AG08396 (cell line): ENCODE measurements around the gene CCNY.
"Not testable (repeated sequence)": the region's sequence is repeated elsewhere in the genome, so short reads cannot be mapped to it uniquely, and the experiment has no call there.

Experiments used
- DNase-seq: peaks from one replicate; pipeline ENCODE4 v3.0.0; 2012; ENCODE audit warnings: low spot score, mixed read lengths

Gene CCNY

DNA sequence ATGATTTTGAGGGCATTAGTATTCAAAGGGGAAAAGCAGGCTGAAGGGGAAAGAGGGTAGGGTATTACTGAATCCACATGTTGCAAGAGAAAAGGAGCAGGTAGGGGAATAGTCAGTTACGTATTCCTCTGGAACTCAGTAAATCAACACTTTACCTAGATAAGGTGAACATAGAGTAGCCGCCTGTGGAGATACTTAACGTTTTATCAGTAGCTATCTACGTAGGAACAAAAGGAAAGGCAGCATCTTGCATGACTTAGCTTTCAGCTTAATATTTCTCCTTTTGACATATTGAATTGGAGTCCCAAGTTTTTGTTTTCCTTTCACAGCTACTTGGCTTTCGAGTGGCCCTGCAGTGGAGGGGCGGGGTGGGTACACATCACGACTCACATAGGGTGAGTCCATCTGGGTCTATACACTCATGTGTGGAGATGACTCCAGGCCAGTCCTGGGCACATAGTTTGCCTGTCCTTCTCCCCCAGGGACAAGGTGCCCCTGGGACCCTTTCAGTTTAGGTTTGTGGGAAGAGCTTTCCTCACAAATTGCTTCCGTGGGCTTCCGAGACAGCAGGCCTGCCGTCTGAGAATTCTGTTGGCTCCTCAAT is 48.1 kb downstream of the CCNY start:
- no peak for DNase-seq

DNA sequence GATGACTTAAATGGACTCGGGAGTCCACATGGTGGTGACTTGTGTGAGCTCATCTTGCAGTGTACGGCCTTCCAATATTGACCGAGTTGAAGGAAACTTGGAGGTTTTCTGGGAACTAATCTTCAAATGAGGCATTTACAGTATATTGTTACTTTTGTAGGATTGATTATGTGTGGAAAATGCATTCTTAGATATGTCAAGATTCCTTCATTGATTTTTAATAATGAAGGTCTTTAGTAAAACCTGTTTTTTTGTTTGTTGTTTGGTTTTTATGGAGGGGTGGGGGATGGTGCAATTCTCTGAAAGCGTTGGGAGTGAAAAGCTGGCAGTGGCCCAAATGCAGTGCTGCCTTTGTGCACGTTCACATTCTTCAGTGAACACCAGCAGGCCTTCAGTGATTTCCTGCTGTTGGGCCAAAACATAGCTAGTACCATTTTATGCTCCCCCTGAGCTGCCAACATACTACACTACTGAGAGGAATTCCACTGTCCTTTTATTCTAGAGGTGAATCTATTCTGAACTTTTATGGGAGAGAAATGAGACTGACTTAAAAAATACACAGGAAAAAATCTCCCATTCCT is 50.4 kb downstream of the CCNY start:
- DNase-seq = no peak

DNA sequence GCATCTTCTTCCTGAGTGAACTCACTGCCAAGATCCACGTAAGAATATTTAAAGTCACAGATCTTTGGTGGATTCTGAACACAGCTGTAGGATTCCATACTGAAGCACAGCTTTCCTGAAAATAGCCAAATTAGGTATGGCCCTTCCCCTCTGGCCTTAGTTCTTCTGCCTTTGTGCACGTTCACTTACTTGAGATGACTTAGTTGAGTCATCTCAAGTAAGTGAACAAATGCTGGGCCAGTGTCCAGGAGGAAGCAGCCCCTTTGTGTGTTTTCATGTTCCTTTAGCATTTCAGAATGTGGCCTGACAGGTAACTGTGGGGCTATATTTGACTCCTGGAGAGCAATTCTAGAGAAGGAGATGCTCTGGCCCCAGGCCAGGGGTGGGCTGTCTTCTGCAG is 51.5 kb downstream of the CCNY start:
- no peak for DNase-seq

DNA sequence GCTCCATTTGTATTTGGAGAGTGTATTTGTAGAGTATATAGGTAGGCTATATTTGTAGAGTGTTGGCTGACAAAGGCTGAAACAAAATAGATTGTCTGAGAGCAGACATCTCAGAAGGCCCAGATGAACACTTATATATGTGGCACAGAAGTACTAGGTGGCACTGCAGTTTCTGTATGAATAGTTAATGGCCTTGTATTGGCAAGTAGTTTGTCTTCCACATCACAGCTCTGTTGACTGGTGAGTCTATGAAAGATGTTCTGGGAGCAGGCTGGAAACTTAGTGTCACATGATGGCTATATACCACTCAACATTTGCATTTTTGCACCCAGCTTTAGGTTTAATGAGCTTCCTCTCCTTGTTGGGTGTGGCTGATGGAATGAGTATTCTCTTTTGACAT is 51.9 kb downstream of the CCNY start:
- DNase-seq = no peak

DNA sequence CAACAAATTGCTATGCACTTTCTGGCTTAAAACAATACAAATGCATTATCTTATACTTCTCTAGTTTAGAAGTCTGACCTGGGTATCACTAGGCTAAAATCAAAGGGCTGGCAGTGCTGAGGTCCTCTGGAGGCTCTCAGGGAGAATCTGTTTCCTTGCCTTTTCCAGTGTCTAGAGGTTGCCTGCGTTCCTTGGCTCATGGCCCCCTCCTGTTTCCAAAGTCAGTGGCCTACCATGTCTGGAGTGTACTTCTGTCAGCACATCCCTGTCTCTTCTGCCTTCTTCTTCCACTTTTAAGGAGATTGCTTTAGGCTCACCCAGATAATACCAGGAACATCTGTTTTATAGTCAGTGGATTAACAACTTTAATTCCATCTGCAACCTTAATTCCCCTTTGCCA is 52.4 kb downstream of the CCNY start:
- DNase-seq = no peak

DNA sequence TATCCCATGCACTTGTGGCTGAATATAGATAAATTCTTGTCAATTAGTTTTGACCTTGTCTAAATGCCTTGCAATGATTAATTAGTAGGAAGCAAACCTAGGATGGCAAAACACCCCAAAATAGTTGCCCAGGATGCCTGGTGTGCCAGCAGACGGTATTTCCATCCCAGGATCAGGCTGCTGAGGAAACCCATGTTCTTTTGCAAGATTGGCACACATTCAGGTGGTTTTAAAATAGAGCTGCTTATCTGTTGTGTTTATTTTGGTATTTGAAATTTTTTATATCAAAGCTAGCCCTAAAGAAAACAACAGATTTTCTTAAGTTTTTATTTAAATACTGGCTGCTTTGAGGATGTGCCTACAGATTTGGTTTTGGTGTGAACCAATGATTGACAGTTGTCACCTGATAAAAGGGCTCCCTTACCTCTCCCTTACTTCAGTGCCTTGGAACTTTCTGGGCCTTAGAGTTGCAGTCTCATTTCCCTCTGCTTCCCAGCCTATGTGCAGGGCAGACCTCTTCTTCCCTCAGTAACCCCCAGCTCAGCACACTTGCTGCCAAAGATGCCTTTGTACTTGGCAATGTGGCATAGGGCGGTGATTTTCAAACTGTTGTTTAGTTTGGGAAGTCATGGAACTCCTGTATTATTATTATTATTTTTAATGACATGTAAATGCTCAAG is 54.0 kb downstream of the CCNY start:
- DNase-seq = no peak

DNA sequence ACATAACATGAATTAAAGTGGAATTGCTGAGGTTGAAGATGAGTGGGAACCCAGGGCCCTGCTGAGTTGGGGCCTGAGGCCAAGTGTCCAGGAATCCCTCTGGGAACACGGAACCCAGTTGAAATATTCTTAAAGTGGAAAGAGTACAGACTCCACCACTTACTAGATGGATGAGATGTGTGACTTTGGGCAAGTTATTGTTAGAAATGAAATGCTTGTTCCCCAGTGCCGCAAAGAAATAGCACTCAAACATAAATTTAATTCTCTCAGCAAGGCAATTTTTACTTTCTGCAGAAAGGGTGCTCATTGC is 54.5 kb downstream of the CCNY start:
- no peak for DNase-seq

DNA sequence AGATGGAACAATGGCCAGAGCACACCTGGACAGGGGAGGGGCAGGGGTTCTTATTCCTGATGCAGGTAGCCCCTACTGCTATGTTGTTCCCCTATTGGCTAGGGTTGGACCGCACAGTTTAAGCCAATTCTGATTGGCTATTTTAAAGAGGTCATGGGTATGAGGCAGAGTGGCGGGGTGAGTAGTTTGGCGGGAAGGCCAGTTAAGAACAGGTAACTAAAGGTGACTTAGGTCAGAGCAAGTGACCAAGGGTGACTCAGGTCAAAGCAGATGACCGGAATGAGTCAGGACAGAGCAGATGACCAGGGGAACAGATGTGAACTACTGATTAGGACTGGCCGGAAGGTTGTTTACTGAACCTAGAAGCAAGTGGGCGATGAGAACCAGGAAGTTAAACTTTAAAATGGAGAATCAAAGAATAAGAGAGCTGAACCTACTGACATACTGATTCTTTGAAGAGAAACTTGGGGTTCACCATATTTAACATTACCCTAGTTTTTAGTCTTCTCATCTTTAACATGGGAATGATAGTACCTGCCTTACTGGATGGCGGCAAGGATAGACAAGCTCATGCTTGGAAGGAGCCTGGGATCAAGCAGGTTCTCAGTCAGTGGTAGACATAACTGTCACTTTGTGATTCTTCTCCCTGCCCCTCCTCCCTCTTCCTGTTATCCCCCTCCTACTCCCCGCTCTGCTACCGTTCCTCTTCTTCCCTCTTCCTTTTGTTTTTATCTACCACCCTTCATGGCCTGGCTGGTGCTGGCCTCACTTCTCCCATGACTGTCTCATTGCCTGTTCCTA is 55.0 kb downstream of the CCNY start:
- no peak for DNase-seq

DNA sequence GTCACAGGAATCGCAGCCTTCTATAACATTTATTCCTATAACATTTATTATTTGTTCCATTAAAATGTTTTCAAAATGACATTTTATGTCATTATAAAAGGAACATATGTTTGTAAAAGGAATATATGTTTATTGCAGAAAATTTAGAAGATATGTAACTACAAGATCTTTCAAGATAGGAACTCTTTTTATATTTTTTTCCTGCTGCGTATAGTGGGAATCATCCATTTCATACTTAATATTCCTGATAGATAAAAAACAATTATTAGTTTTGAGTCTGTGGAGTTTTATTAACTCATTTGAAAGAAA is 55.6 kb downstream of the CCNY start:
- no peak for DNase-seq

DNA sequence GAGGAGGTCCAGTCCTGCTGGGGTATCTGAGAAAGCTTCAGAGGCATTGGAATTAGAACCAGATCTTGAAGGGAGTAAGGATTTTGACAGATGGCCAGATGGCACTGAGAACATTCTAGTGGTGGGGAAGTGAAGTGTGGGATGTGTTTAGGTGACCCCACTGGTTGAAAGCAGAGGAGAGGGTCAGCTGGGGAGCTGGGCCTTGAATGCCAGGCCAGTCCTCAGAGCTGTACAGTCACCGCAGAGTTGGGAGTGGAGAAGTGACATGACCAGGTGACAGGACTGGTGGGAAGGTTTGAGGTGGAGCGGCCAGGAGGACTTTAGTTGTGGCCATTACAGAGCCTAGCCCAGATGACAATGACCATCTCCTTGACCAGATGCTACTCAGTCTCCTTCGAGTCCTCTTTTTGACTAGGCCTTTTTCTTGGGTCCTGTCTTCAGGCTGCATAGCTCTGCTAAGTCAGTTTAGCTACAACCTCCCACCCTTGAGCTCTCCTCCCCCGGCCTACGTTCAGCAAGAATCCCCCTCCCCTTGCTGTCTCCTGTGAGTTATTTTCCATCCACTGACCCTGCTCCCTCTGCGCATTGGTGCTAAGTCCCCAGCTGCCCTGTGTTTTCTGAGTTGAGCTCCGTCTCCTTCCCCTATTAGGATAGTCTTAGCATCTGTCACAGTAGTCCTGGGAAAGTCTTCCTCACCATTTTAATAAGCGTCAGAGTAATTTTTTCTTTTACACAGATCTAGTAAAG is 56.3 kb downstream of the CCNY start:
- DNase-seq = no peak

DNA sequence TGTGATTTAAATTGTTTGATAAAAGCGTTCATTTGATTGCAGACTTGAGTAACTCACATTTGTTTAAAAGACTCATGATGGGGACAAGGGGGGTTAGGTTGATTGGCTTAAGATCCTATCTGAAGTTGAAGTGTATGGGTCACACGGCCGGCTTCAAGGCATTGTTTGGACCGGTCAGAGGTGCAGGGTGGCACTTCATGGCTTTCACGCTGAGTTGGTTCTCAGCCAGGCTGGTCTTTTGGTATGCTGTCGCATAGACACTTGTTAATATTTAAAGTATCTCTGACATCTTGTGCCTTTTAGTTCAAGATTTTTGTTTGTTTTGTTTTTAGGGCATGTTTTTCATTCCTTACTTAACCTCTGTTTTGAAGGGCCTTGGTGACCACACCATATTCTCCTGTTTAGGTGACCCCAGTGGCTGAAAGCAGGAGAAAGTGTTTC is 58.1 kb downstream of the CCNY start:
- DNase-seq = no peak

DNA sequence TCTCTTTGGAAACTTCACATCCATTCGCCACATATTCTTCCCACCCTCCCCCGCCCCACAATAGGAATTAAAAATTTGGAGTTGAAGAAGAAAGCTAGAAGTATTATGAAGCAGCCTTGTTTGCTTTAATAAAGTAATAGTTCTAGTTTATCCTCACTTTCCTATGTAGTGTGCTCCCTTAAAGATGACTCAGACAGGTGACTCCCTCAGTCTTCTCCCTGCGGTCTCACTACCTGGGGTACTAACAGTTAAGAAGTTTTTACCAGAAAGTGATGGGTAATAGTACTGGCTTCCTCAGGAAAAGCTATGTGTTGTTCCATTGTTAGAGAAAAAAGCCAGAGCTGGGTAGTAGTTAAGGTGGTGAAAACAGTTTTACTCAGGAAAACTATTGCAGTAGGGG is 58.6 kb downstream of the CCNY start:
- no peak for DNase-seq

DNA sequence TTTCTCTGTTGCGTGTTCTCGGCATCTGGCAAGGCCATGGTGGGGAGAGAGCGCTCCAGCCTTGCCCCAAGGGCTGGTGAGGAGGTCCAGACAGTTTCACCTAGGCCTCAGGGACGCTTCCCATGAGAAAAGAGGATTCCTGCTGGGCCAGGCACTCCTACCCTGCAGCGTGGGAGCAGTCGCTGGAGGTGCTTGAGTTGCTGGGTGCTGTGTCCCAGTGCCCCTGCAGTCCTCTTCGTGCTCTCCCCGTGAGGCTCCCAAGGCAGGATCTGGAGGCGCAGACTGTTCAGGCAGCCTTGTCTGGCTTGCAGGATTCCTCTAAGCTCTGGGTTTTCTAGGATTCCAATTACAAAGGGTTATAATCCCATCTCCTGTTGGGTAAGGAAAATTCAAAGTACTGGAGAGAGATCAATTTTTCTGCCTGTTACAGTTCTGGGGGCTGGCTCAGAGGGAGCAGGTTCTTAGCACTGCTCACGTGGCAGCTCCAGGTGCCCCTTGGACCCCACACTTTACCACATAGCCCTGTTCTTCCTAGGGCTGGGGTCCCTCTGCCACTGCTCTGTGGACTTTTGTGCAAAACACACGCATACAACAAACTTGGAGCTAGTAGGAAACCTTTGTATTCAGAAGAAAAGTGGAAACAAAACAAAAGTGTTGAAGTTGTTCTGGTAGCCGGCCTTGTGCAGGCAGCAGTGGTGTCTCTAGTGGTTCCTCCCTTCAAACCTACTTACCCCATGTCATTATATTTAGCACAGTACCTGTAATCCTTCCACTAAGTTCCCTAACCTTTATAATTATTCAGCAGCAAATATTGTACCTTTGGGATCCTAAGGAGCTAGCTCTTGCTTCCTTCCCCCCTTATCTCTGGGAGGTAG is 60.5 kb downstream of the CCNY start:
- DNase-seq = no peak

DNA sequence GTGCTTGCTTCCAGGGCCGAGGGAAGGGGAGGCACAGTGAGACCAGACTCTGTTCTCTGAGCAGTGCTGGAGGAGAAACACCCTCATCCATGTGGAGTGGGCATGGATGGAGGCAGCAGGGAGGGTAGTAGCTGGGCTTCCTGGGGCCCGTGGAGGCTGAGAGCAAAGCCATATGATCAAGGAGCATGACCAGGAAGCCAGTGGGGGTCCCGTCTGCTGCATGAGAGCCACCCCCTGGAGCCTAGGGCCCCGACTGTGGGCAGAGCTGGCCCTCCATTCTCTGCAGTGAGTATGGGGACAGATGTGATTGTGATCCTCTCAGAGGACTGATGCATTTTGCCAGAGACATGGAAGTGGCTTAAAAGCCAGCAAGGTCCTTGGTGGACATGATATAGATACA is 61.6 kb downstream of the CCNY start:
- DNase-seq = no peak

DNA sequence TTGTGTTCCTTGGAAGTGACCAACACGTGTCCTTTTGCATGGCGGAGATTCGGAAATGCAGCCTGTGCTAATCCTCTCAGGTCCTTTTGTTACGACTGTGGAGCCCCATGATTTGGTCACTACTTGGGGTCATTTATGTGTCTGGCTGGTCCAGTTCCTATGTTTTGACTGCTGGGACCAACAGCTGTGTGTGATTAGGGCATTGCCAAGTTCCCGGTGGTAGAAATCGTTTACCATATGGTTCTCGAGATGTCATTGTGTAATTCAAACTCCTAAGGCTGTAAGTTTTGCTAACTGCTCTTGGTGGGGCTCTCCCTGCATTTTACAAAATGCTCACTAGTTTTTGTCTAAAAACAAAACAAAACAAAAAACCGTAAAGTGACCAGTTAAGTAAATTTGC is 62.0 kb downstream of the CCNY start:
- no peak for DNase-seq

DNA sequence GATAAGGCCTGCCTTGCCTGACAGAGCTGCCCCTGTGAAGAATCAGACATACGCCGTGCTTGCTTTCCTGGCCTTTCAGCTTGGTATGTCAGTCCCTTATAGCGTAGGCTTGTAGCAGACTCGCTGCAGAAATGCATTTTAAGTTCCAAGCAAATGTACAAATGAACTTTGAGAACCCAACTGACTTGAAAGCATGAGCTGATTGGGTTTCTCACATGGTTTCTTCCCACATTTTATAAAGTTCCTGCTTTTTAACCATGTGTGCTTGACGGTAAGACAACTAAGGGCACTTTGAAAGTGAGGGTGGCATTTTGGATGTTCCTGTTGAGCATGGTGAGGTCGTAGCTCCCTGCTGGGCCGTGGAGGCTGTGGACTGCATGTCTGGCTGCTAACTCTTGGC is 62.6 kb downstream of the CCNY start:
- DNase-seq = no peak

DNA sequence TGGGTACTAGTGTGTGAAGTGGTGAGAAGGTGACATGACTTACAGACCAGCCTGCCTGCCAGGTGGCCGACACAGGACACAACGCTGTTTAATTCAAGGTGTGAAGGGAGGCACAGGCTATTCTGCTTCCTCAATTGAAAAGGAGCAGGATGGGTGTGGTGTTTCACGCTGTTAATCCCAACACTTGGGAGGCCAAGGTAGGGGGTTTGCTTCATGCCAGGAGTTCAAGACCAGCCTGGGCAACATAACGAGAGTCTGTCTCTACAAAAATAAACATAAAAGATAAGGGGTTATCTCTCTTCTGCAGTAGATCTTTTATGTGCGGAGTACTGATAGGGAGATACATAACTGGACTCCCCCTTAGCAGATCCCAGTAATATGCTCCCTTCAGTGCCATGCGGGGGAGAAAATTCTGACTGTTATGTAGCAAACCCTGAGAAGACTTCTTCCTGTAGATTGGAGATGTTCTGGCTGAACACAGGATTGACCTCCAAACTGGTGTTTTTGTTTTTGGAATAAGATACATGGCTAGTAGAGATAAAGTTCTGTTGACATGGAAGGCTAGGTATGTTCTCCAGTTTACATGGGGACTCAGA is 63.2 kb downstream of the CCNY start:
- no peak for DNase-seq

DNA sequence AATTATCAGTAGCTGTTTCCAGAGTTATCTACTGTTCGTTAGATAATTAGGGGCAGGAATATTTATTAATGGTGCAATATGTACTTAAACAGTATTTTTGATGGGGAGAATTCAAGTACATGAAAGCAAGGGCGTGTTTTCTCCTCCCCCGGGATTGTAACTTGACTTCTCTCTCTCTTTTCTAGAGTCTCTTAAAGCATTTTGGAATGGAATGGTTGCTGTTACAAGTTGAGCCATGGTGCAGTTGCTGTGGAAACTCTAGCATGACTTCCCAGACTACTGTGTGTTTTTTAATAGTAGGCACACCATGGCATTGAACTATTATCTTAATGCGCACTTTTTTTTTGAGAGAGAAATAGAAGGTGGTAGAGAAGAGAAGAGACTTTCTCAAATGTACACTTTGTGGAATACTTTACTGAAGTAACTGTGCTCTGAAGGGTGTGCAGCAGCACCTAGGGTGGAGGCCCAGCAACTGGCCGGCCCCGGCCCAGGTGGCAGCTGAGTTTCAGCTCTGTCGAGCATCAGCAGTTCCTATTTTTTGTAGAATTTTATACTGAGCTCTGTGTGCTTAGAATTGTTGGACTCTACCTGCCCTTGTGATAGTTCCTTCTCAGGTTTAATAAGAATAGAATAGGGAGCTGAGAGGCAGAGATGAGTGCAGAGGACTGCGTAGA is 64.4 kb downstream of the CCNY start:
- no peak for DNase-seq

DNA sequence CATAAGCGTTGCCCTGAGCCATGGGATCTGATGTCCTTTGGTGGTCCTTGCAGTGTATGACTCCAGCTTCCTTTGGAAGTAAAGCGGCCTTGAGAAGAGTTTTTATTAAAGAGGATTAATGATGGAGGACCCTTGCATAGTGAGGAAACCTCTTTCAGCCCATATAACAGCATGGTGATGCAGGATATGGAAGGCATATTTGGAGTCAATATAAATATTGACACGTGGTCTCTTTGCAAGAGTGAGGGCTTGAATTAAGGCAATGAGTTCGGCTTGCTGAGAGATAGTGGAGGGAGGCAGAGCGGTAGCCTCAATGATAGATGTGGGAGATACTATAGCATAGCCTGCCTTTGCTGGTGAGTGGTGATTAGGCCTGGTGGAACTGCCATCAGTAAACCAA is 67.2 kb downstream of the CCNY start:
- DNase-seq = not testable (repeated sequence)

DNA sequence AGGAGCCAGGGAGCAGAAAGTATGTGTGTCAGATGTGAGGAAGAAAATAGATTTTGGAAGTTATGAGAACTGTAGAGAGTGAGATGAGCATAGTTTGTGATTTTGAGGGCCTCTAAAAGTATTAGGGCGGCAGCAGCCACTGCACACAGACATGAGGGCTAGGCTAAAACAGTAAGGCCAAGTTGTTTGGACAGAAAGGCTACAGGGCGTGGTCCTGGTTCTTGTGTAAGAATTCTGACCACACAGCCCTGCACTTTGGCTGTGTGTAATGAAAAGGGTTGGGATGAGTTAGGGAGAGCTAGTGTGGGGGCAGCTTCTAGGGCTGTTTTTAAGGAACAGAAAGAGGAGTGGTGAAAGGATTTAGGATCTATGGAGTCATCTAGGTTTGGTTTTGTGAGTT is 67.8 kb downstream of the CCNY start:
- DNase-seq = not testable (repeated sequence)
